HEK293 (cell line): ENCODE data around the gene TWIST2.

Source experiments
- CTCF ChIA-PET: fragments of 350-600 bp; formaldehyde crosslinking; extraction: SDS; loops from one replicate; lab custom pipeline; 2021; ENCODE audit warnings: antibody characterized with exemption; lab: Yijun Ruan, JAX
- POLR2A ChIA-PET: fragments of 300-600 bp; formaldehyde crosslinking; extraction: SDS; loops from one replicate; lab custom pipeline; 2020; ENCODE audit warnings: antibody characterized with exemption, inconsistent platforms; lab: Yijun Ruan, JAX
- H3K27ac ChIP-seq: fragments of 200-500 bp; sonication (Bioruptor generic); 2 replicates; pipeline ENCODE4 v1.5.1; 2014; ENCODE audit warnings: low read depth, low read length, control low read depth, inconsistent platforms; ENCODE audit errors: extremely low read depth
- H3K36me3 ChIP-seq, 2 experiments: fragments of 200-500 bp in 1 of 2; sonication (Bioruptor generic) in 1 of 2; 1 replicate in 1 of 2; 2 replicates in 1 of 2; pipeline ENCODE4 v1.5.1; 2014 to 2017; ENCODE audit warnings: inconsistent platforms in 2 of 2, low read length in 2 of 2; ENCODE audit not compliant: control insufficient read depth in 2 of 2, insufficient read depth in 1 of 2
- H3K4me1 ChIP-seq: fragments of 200-500 bp; sonication (Bioruptor generic); 2 replicates; pipeline ENCODE4 v1.5.1; 2014; ENCODE audit warnings: mild to moderate bottlenecking, low read length, inconsistent platforms; ENCODE audit not compliant: control insufficient read depth, insufficient read depth
- H3K4me3 ChIP-seq: 2 replicates; pipeline ENCODE4 v1.5.1; 2011; ENCODE audit warnings: low read depth, mild to moderate bottlenecking, control low read depth, low read length, moderate library complexity
- H3K9me3 ChIP-seq: fragments of 200-500 bp; sonication (Bioruptor generic); 2 replicates; pipeline ENCODE4 v1.5.1; 2014; ENCODE audit warnings: low read depth, low read length, inconsistent platforms; ENCODE audit not compliant: control insufficient read depth, insufficient read depth
- INSM2 ChIP-seq: fragments of 450-650 bp; formaldehyde crosslinking; IDR thresholded peaks from 2 replicates; pipeline ENCODE4 v1.5.1; 2016; ENCODE audit warnings: missing biosample characterization, missing genetic modification characterization
- MEIS1 ChIP-seq: sonication (generic); formaldehyde crosslinking; IDR thresholded peaks from 2 replicates; pipeline ENCODE4 v1.8.1; 2022; ENCODE audit warnings: missing genetic modification reagents, mild to moderate bottlenecking, borderline replicate concordance
- MYNN ChIP-seq: fragments of 450-650 bp; formaldehyde crosslinking; IDR thresholded peaks from 2 replicates; pipeline ENCODE4 v1.5.1; 2016; ENCODE audit warnings: missing biosample characterization, missing genetic modification characterization, borderline replicate concordance
- PATZ1 ChIP-seq: fragments of 450-650 bp; formaldehyde crosslinking; IDR thresholded peaks from 2 replicates; pipeline ENCODE4 v1.5.1; 2016; ENCODE audit warnings: missing biosample characterization, missing genetic modification characterization
- SP2 ChIP-seq: fragments of 450-650 bp; formaldehyde crosslinking; IDR thresholded peaks from 2 replicates; pipeline ENCODE4 v1.5.1; 2016; ENCODE audit warnings: missing biosample characterization, missing genetic modification characterization
- TRIM28 ChIP-seq: IDR thresholded peaks from 2 replicates; pipeline ENCODE4 v1.6.1; 2011; ENCODE audit warnings: low read length, control low read depth, borderline replicate concordance
- YY1 ChIP-seq: fragments of 450-650 bp; formaldehyde crosslinking; IDR thresholded peaks from 2 replicates; pipeline ENCODE4 v1.5.1; 2018; ENCODE audit warnings: missing biosample characterization, missing genetic modification characterization
- ZBTB17 ChIP-seq: fragments of 450-650 bp; formaldehyde crosslinking; IDR thresholded peaks from 2 replicates; pipeline ENCODE4 v1.5.1; 2016; ENCODE audit warnings: missing biosample characterization, missing genetic modification characterization
- ZFHX2 ChIP-seq: fragments of 450-650 bp; formaldehyde crosslinking; conservative IDR thresholded peaks from 2 replicates; pipeline ENCODE4 v1.5.1; 2016; ENCODE audit warnings: missing biosample characterization, missing genetic modification characterization
- ZNF292 ChIP-seq: fragments of 450-650 bp; formaldehyde crosslinking; IDR thresholded peaks from 2 replicates; pipeline ENCODE4 v1.5.1; 2016; ENCODE audit warnings: low read depth, missing biosample characterization, missing genetic modification characterization, borderline replicate concordance
- ZNF335 ChIP-seq: fragments of 450-650 bp; formaldehyde crosslinking; conservative IDR thresholded peaks from 2 replicates; pipeline ENCODE4 v1.5.1; 2016; ENCODE audit warnings: missing biosample characterization, missing genetic modification characterization
- ZNF518A ChIP-seq: fragments of 450-650 bp; formaldehyde crosslinking; conservative IDR thresholded peaks from 2 replicates; pipeline ENCODE4 v1.5.1; 2016; ENCODE audit warnings: low read depth, missing biosample characterization, missing genetic modification characterization
- ZNF600 ChIP-seq: fragments of 450-650 bp; formaldehyde crosslinking; IDR thresholded peaks from 2 replicates; pipeline ENCODE4 v1.5.1; 2016; ENCODE audit warnings: missing biosample characterization, missing genetic modification characterization
- ZNF692 ChIP-seq: fragments of 450-650 bp; formaldehyde crosslinking; IDR thresholded peaks from 2 replicates; pipeline ENCODE4 v1.5.1; 2016; ENCODE audit warnings: missing biosample characterization, missing genetic modification characterization
- ZXDB ChIP-seq: fragments of 450-650 bp; formaldehyde crosslinking; IDR thresholded peaks from 2 replicates; pipeline ENCODE4 v1.5.1; 2016; ENCODE audit warnings: missing biosample characterization, missing genetic modification characterization
- TF ChIP-seq, protein P1 (sequence below): fragments of 450-650 bp; formaldehyde crosslinking; optimal IDR thresholded peaks from 2 replicates; pipeline ENCODE3; 2016; ENCODE audit warnings: missing biosample characterization, mild to moderate bottlenecking, missing genetic modification characterization
- TF ChIP-seq, protein P2 (sequence below): fragments of 450-650 bp; formaldehyde crosslinking; IDR thresholded peaks from 2 replicates; pipeline ENCODE4 v1.5.1; 2016; ENCODE audit warnings: missing biosample characterization, missing genetic modification characterization
- TF ChIP-seq, protein P3 (sequence below): fragments of 450-650 bp; formaldehyde crosslinking; IDR thresholded peaks from 2 replicates; pipeline ENCODE4 v1.5.1; 2016; ENCODE audit warnings: missing biosample characterization, missing genetic modification characterization
- TF ChIP-seq, protein P4 (sequence below): sonication (generic); formaldehyde crosslinking; IDR thresholded peaks from 2 replicates; pipeline ENCODE4 v1.8.1; 2022; ENCODE audit warnings: mild to moderate bottlenecking, moderate library complexity, missing genetic modification reagents

The TWIST2 gene

GRCh38 chr2:238847841-238848690 lies at the start of gene TWIST2:
Gene TWIST2, plus strand, starts transcription at chr2:238848085. Its CDS starts 131 bp downstream, at chr2:238848216.
- TF ChIP-seq SP2 (0 out of 2 replicates have a peak, but pooled peaks have one; percentile 0), INSM2 (tag by site-specific recombination) (no peak), ZXDB (tag by site-specific recombination) (no peak), MEIS1 (CRISPR knock-in tag) (no peak), MYNN (tag by site-specific recombination) (no peak), YY1 (peak; percentile 61; the same call in 1 of the 2 replicates), ZNF600 (tag by site-specific recombination) (0 out of 2 replicates have a peak, but pooled peaks have one; percentile 26), ZNF292 (tag by site-specific recombination) (no peak), ZNF335 (tag by site-specific recombination) (peak; percentile 46; the same call in 1 of the 2 replicates), ZFHX2 (tag by site-specific recombination) (peak; percentile 65), ZBTB17 (tag by site-specific recombination) (peak; percentile 68), ZNF692 (no peak), ZNF518A (no peak), PATZ1 (tag by site-specific recombination) (peak; percentile 9; the same call in 1 of the 2 replicates), TRIM28 (peak; percentile 37; the same call in 1 of the 2 replicates)
- TF ChIP-seq, protein P1, sequence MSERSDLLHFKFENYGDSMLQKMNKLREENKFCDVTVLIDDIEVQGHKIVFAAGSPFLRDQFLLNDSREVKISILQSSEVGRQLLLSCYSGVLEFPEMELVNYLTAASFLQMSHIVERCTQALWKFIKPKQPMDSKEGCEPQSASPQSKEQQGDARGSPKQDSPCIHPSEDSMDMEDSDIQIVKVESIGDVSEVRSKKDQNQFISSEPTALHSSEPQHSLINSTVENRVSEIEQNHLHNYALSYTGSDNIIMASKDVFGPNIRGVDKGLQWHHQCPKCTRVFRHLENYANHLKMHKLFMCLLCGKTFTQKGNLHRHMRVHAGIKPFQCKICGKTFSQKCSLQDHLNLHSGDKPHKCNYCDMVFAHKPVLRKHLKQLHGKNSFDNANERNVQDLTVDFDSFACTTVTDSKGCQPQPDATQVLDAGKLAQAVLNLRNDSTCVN (tag by site-specific recombination) = peak; percentile 85
- TF ChIP-seq, protein P2, sequence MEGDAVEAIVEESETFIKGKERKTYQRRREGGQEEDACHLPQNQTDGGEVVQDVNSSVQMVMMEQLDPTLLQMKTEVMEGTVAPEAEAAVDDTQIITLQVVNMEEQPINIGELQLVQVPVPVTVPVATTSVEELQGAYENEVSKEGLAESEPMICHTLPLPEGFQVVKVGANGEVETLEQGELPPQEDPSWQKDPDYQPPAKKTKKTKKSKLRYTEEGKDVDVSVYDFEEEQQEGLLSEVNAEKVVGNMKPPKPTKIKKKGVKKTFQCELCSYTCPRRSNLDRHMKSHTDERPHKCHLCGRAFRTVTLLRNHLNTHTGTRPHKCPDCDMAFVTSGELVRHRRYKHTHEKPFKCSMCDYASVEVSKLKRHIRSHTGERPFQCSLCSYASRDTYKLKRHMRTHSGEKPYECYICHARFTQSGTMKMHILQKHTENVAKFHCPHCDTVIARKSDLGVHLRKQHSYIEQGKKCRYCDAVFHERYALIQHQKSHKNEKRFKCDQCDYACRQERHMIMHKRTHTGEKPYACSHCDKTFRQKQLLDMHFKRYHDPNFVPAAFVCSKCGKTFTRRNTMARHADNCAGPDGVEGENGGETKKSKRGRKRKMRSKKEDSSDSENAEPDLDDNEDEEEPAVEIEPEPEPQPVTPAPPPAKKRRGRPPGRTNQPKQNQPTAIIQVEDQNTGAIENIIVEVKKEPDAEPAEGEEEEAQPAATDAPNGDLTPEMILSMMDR = peak; percentile 77
- TF ChIP-seq, protein P3, sequence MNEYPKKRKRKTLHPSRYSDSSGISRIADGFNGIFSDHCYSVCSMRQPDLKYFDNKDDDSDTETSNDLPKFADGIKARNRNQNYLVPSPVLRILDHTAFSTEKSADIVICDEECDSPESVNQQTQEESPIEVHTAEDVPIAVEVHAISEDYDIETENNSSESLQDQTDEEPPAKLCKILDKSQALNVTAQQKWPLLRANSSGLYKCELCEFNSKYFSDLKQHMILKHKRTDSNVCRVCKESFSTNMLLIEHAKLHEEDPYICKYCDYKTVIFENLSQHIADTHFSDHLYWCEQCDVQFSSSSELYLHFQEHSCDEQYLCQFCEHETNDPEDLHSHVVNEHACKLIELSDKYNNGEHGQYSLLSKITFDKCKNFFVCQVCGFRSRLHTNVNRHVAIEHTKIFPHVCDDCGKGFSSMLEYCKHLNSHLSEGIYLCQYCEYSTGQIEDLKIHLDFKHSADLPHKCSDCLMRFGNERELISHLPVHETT = no peak
- TF ChIP-seq, protein P4, sequence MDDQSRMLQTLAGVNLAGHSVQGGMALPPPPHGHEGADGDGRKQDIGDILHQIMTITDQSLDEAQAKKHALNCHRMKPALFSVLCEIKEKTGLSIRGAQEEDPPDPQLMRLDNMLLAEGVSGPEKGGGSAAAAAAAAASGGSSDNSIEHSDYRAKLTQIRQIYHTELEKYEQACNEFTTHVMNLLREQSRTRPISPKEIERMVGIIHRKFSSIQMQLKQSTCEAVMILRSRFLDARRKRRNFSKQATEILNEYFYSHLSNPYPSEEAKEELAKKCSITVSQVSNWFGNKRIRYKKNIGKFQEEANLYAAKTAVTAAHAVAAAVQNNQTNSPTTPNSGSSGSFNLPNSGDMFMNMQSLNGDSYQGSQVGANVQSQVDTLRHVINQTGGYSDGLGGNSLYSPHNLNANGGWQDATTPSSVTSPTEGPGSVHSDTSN (CRISPR knock-in tag) = 0 out of 2 replicates have a peak, but pooled peaks have one; percentile 15
- Histone ChIP-seq H3K36me3 (no peaks in the 10 kb centered on the region), H3K4me1 (peaks cover 12% of the 10 kb centered on the region), H3K9me3 (no peaks in the 10 kb centered on the region), H3K27ac (peak within 1 kb of the TSS; percentile 74; the same call in 1 of the 2 replicates), H3K4me3 (peak within 1 kb of the TSS; percentile 58)
- ChIA-PET CTCF (no interaction called here), POLR2A (interaction anchor here (1.9 kb wide), 1 partner anchor 15 kb away, joined by 11 read pairs; no protein-coding TSS in a partner anchor)
